Forelimb muscle (tissue), 1 donor: ENCODE results near the gene PDE6B. TPM values are rescaled to one million over a fixed set of nuclear protein-coding genes. Genes with fewer than 3 reads are reported as not detected.
"Not testable (repeated sequence)": the region's sequence is repeated elsewhere in the genome, so short reads cannot be mapped to it uniquely, and the experiment has no call there.

Experiments used
- DNase-seq: peaks from one replicate; pipeline ENCODE4 v3.0.0-alpha.2; 2013; ENCODE audit warnings: low read depth
- polyA plus RNA-seq: library from polyadenylated mRNA; unstranded; fragments of 120-200 nt; gene quantifications from one replicate; pipeline ENCODE4 v1.2.1, GENCODE V29; 2013; ENCODE audit not compliant: insufficient read length

Gene PDE6B
- polyA plus RNA-seq, 1 donor, result 16.1 TPM

DNA sequence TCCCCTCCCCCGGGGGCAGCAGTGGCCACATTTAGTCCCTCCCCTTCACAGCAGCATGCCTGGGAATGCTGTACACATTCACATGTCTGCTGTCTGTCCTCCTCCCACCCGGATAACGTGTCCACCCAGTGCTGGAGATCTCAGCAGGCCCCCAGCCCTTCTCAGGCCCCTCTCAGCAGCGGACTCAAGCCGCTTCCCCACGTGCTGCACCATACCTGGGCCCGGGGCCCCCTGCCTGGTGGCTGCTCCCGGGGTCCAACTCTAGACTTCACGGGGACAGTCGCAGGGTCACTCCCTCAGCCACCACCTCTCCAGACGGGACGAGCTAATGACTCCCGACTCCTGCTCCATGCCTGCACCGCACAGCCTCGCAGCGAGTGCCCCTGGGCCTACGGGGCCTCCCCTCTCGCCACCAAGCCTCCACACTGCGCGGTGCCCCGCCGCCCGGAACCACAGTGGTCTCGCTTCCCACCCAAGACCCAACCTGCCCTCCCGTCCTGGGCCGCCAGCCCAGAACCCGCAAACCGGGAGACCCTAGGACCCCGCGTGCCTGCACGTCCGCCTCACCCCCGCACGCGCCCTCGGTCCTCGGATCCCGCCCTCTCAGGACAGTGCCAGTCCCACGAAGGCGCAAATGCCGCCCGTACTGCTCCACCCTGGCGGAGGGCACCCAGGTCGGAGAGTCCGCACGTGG, 79.0 kb downstream of the PDE6B start:
- no peak for DNase-seq

DNA sequence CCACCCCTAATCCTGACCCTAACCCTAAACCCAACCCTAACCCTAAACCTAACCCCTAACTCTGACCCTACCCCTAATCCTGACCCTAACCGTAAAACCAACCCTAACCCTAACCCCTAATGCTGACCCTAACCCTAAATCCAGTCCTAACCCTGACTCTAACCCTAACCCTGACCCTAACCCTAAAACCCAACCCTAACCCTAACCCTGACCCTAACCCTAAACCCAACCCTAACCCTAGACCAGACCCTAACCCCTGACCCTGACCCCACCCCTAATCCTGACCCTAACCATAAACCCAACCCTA, 79.6 kb downstream of the PDE6B start:
- no peak for DNase-seq

DNA sequence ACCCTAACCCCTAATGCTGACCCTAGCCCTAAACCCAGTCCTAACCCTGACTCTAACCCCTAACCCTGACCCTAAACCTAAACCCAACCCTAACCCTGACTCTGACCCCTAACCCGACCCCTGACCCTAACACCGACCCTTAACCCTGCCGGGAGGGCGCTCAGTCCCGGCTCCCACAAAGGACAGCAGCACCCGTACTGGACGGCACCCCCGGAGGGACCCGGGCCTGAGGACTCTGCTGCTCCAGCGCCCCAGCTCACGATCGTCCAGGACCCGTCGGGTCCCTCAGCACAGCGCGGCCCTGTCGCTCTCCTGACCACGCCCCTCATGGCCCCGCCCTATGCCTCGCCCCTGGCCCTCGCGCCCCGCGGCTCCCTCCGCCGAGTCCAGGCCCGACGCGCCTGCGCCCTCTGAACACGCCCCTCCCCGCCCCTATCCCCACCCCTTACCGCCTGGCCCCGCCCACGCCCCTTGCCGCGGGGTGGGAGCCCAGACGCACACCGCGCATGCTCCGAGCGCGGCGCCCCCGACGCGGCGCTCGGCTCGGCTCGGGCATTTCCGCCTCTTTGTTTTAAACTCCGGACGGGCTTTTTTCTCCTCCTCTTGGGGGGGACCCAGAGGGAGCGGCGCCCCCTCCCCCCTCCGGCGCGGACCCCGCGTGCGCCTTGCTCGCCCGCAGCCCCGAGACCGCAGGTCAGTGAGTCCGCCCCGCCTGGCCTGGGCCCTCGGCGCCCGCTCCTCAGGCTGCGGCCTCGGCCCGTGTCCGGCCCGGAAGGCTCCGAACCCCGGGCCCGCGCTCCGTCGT, 80.1 kb downstream of the PDE6B start, which contains the start of gene PCGF3:
TSS of gene PCGF3 (plus strand) at position 555 of the 805 bp plus-strand sequence. CDS start 27,849 bp downstream, outside the sequence.
- DNase-seq, result peak; percentile 77

- not testable (repeated sequence) for DNase-seq
Observed at GRCh38 chr4:706083-706633, 80.8 kb downstream of the PDE6B start.

DNA sequence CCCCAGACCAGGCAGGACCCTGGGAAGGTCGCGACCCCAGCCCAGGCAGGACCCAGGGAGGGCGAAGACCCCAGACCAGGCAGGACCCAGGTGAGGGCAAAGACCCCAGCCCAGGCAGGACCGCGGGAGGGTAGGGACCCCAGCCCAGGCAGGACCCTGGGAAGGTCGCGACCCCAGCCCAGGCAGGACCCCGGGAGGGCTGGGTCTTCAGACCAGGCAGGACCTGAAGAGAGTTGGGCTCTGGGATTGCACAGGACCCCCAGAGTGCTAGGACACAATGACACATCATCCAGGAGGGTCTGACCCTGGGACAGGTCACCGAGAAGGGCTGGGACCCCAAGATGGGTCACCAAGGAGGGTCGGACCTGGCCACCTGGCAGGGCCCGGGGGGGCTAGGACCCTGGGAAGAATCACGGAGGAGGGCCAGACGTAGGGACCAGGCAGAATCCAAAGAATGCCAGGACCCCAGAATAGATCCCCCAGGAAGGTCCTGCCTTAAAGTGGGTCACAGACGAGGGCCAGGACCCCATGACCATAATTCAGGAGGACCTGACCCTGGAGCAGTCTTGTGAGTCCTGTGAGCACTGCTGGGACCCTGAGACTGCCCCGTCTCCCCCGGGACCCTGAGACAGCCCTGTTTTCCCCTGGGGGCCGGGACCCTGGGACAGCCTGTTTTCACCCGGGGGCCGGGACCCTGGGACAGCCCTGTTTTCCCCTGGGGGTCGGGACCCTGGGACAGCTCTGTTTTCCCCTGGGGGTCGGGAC, 81.6 kb downstream of the PDE6B start:
- DNase-seq, result no peak

DNA sequence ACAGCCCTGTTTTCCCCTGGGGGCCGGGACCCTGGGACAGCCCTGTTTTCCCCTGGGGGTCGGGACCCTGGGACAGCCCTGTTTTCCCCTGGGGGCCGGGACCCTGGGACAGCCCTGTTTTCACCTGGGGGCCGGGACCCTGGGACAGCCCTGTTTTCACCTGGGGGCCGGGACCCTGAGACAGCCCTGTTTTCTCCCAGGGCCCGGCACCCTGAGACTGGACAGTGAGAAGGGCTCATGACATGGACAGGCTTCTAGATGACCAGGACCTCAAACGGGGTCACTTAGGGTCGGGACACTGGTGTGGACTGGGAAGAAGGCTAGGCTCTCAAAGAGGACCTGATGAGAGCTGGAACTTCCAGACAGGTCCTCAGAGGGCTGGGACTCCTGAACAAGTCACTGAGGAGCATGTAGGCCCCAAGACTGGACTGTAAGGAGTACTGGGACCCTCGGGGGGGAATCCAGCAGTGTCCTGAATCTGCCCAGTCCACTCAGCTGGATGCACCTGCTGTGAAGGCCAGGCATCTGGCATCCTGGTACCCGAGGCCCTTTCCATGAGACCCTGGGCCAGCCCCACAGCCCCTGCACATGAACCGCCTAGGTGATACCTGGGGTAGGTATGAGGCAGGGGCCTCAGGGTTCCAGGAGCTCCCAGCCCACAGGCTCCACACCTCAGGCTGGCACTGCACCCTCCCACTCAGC, 82.7 kb downstream of the PDE6B start:
- DNase-seq, result no peak

DNA sequence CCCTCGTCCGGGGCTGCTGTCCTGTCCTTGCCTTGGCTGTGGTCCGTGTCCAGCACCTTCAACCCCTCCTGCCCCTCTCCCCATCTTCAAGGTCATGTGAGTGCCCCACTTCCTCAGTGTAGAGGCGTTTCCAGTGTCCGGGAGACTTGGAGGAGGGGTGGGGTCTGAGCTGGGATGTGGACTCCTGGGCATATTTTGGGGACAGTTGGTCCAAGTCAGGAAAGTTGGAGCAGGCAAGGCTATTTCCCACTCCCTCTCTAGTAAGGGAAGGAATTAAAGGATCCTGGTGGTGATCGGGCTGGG, 83.2 kb downstream of the PDE6B start:
- no peak for DNase-seq

- DNase-seq, result no peak
Observed at GRCh38 chr4:709348-709747, 84.0 kb downstream of the PDE6B start.

DNA sequence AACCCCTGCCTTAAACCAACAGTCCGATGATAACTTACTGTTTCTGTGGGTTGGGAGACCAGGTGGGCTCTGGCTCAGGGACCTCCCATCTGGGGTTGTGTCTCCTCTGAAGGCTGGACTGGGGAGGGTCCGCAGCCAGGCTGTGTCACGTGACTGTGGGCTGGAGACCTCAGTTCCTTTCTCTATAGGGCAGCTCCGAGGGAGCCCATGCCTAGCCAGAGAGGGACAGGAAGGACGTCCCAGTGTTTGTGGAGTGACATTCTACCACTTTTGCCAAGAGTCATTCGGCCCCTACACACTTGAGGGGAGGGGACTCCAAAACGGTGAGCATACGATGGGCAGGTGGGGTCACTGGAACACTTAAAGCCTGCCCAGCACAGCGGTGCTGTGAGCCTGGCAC, 84.7 kb downstream of the PDE6B start:
- DNase-seq, result no peak

- no peak for DNase-seq
Observed at GRCh38 chr4:710916-711315, 85.5 kb downstream of the PDE6B start.

DNA sequence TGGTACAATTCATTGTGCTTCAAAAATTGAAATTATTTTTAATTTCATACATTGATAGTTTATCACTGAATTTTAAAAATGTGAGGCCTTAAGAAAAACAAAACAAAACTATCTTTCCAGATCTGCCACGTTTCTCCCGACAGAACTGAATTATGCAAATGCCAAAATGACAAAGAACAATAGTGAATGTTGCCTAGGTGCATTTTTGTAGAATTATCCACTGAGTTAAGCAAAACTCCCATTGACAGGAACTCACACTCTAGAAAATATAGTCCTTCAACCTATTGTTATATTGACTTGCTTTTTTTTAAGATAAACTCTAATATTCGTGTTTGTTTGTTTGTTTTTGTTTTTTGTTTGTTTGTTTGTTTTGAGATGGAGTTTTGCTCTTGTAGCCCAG, 86.7 kb downstream of the PDE6B start:
- DNase-seq, result no peak

DNA sequence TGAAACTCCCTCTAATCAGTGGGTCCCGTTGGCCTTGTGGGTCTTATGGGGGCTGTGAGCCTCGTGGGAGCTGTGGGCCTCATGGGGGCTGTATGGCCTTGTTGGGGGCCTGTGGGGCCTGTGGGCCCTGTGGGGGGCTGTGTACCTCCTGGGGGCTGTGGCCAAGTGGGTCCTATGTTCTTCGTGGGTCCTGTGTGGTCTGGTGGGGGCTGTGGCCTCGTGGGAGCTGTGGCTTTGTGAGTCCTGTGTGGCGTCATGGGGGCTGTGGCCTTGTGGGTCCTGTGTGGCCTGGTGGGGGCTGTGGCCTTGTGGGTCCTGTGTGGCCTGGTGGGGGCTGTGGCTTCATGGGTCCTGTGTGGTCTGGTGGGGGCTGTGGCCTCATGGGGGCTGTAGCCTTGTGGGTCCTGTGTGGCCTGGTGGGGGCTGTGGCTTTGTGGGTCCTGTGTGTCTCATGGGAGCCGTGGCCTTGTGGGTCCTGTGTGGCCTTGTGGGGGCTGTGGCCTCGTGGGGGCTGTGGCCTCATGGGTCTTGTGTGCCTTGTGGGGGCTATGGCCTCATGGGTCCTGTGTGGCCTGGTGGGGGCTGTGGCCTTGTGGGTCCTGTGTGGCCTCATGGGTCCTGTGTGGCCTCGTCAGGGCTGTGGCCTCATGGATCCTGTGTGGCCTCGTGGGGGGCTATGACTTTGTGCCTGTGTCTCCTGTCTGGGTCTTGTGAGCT, 87.7 kb downstream of the PDE6B start:
- DNase-seq, result no peak

DNA sequence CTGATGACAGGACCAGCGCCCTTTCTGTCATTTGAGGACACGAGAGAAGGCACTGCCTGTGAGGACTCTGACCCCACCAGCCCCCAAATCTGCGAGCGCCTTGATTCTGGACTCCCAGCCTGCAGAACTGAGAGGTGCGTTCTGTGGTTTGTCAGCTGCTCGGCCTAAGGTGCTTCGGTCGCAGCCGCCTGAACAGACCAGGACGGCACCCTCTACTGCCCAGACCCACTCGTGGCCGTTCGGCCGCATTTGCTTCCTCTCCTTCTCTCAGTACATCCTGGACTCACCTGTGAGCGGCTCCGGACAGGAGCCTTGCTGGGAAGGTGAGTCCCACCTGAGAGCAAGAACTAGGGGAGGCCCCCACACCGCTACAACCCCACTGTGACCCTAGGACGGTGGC, 88.7 kb downstream of the PDE6B start:
- no peak for DNase-seq

- DNase-seq, result no peak
Observed at GRCh38 chr4:717601-718320, 92.4 kb downstream of the PDE6B start.

DNA sequence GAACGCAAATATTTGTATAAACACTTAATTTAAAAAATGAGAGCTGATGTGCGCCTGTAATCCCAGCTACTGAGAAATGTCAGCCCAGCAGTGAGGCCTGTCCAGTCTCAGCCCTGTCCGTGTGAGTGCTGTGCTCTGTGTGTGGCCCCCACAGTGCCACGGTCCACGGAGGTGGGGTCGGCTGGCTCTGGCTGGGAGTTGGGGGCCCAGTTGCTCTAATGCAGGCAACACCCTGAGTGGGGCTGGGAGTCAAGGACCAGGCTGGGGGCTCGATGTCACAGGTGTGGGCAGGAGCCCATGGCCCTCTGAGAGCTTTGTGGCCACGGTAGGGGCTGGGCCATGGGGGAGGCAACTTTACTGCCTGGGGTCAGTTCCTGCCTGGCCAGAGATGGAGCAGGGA, 93.1 kb downstream of the PDE6B start:
- DNase-seq, result no peak

Other genes starting within 250 kb of the PDE6B start
- gene ZNF721, start 126.4 kb upstream of the PDE6B start, polyA plus RNA-seq, result 22.0 TPM
- 35.0 TPM for gene PIGG, start 126.4 kb upstream of the PDE6B start, polyA plus RNA-seq
- gene TMEM271, start 49.3 kb upstream of the PDE6B start, polyA plus RNA-seq, result not detected
- 288 TPM for gene ATP5ME, start 48.7 kb downstream of the PDE6B start, polyA plus RNA-seq
- 1,014 TPM for gene MYL5, start 49.0 kb downstream of the PDE6B start, polyA plus RNA-seq
- 25.2 TPM for gene SLC49A3, start 63.6 kb downstream of the PDE6B start, polyA plus RNA-seq
- gene PCGF3, start 80.3 kb downstream of the PDE6B start, polyA plus RNA-seq, result 62.9 TPM
- 0.40 TPM for gene CPLX1, start 200.6 kb downstream of the PDE6B start, polyA plus RNA-seq